IMR-90 (cell line): ENCODE data around the gene GSTA4. TPM values are rescaled to one million over a fixed set of nuclear protein-coding genes. Genes with fewer than 3 reads are reported as not detected.

ENCODE experiments used
- ATAC-seq: fragments of 200-7000 bp; cut with Tn5 transposase; 2 replicates; pipeline ENCODE4 v1.9.1; 2020; ENCODE audit warnings: low read depth, mild to moderate bottlenecking, moderate library complexity
- BruUV-seq: library from RNA; stranded (reverse); fragments of 400-500 nt; replicated peaks from 2 replicates; lab custom pipeline; 2021; lab: Mats Ljungman, UMichigan
- CTCF ChIA-PET: fragments of 300-600 bp; formaldehyde crosslinking; extraction: SDS; loops from one replicate; lab custom pipeline; 2021; ENCODE audit warnings: antibody characterized with exemption; lab: Yijun Ruan, JAX
- POLR2A ChIA-PET: fragments of 300-600 bp; sonication (Branson Sonifier 250); formaldehyde crosslinking; loops from one replicate; lab custom pipeline; 2022; ENCODE audit warnings: antibody characterized with exemption; ENCODE audit not compliant: unreplicated experiment; lab: Charles Lee
- DNase-seq: peaks from one replicate; pipeline ENCODE4 v3.0.0; 2013
- H2AFZ ChIP-seq: replicated peaks from 2 replicates; pipeline ENCODE3; 2013; ENCODE audit warnings: low read length, mild to moderate bottlenecking; ENCODE audit not compliant: poor library complexity
- H2AK5ac ChIP-seq: 2 replicates; pipeline ENCODE4 v1.6.1; 2013; ENCODE audit warnings: low read depth, low read length, inconsistent platforms
- H2AK9ac ChIP-seq: replicated peaks from 2 replicates; pipeline ENCODE3; 2013; ENCODE audit warnings: mild to moderate bottlenecking, low read depth, low read length, moderate library complexity; ENCODE audit not compliant: poor library complexity
- H2BK120ac ChIP-seq: 2 replicates; pipeline ENCODE4 v1.6.1; 2013; ENCODE audit warnings: low read depth, low read length, inconsistent platforms
- H2BK15ac ChIP-seq: 3 replicates; pipeline ENCODE4 v1.6.1; 2013; ENCODE audit warnings: low read depth, low read length, inconsistent platforms
- H2BK20ac ChIP-seq: 2 replicates; pipeline ENCODE4 v1.6.1; 2013; ENCODE audit warnings: low read depth, mild to moderate bottlenecking, inconsistent platforms, low read length, moderate library complexity
- H2BK5ac ChIP-seq: 2 replicates; pipeline ENCODE4 v1.6.1; 2013; ENCODE audit warnings: mild to moderate bottlenecking, low read depth, low read length, inconsistent platforms; ENCODE audit not compliant: poor library complexity, severe bottlenecking
- H3K14ac ChIP-seq: replicated peaks from 2 replicates; pipeline ENCODE4 v1.6.1; 2013; ENCODE audit warnings: low read depth, low read length, inconsistent platforms
- H3K18ac ChIP-seq: 2 replicates; pipeline ENCODE4 v1.6.1; 2013; ENCODE audit warnings: low read depth, low read length, control low read depth
- H3K23ac ChIP-seq: 2 replicates; pipeline ENCODE4 v1.6.1; 2013; ENCODE audit warnings: low read depth, low read length, inconsistent platforms
- H3K27ac ChIP-seq: 2 replicates; pipeline ENCODE4 v1.5.1; 2013; ENCODE audit warnings: mild to moderate bottlenecking, control low read depth, low read length; ENCODE audit not compliant: insufficient read depth
- H3K27me3 ChIP-seq: 2 replicates; pipeline ENCODE4 v1.6.1; 2013; ENCODE audit warnings: low read length; ENCODE audit not compliant: control insufficient read depth, insufficient read depth
- H3K36me3 ChIP-seq: 2 replicates; pipeline ENCODE4 v1.6.1; 2013; ENCODE audit warnings: low read length, mixed read lengths; ENCODE audit not compliant: control insufficient read depth, insufficient read depth
- H3K4ac ChIP-seq: 2 replicates; pipeline ENCODE4 v1.6.1; 2013; ENCODE audit warnings: low read depth, low read length, inconsistent platforms
- H3K4me1 ChIP-seq: 2 replicates; pipeline ENCODE4 v1.6.1; 2013; ENCODE audit warnings: low read length, mixed read lengths; ENCODE audit not compliant: control insufficient read depth, insufficient read depth
- H3K4me2 ChIP-seq: 2 replicates; pipeline ENCODE4 v1.6.1; 2013; ENCODE audit warnings: low read depth, mild to moderate bottlenecking, control low read depth, low read length, moderate library complexity
- H3K4me3 ChIP-seq: 2 replicates; pipeline ENCODE4 v1.5.1; 2013; ENCODE audit warnings: low read depth, mild to moderate bottlenecking, control low read depth, low read length, moderate library complexity; ENCODE audit not compliant: insufficient read depth
- H3K56ac ChIP-seq: 2 replicates; pipeline ENCODE4 v1.6.1; 2013; ENCODE audit warnings: low read length, inconsistent platforms; ENCODE audit not compliant: insufficient read depth; ENCODE audit errors: extremely low read depth
- H3K79me1 ChIP-seq, 2 experiments: 2 replicates each; pipeline ENCODE4 v1.6.1; 2013; ENCODE audit warnings: low read length in 2 of 2, inconsistent platforms in 1 of 2, low read depth in 1 of 2
- H3K9ac ChIP-seq: 2 replicates; pipeline ENCODE4 v1.6.1; 2013; ENCODE audit warnings: low read depth, low read length, control low read depth
- H3K9me1 ChIP-seq: 2 replicates; pipeline ENCODE4 v1.6.1; 2013; ENCODE audit warnings: low read length, inconsistent platforms; ENCODE audit not compliant: insufficient read depth
- H3K9me3 ChIP-seq: 2 replicates; pipeline ENCODE4 v1.6.1; 2013; ENCODE audit warnings: low read length; ENCODE audit not compliant: control insufficient read depth, insufficient read depth
- H4K20me1 ChIP-seq: 2 replicates; pipeline ENCODE4 v1.6.1; 2013; ENCODE audit warnings: low read length, inconsistent platforms; ENCODE audit not compliant: insufficient read depth
- H4K5ac ChIP-seq: 2 replicates; pipeline ENCODE4 v1.6.1; 2013; ENCODE audit warnings: mild to moderate bottlenecking, low read depth, low read length, control low read depth
- H4K8ac ChIP-seq, 2 experiments: 2 replicates each; pipeline ENCODE4 v1.6.1; 2013; ENCODE audit warnings: low read depth in 2 of 2, low read length in 2 of 2, control low read depth in 1 of 2, inconsistent platforms in 1 of 2
- H4K91ac ChIP-seq: 2 replicates; pipeline ENCODE4 v1.6.1; 2013; ENCODE audit warnings: low read depth, low read length, inconsistent platforms; ENCODE audit not compliant: insufficient read depth
- BHLHE40 ChIP-seq: fragments of 150-350 bp; IDR thresholded peaks from 2 replicates; pipeline ENCODE4 v1.6.1; 2016; ENCODE audit warnings: mild to moderate bottlenecking, low read depth, low read length
- CEBPB ChIP-seq: IDR thresholded peaks from 2 replicates; pipeline ENCODE4 v1.6.1; 2012; ENCODE audit warnings: low read depth, low read length, improper control_type of control experiment
- CHD1 ChIP-seq: IDR thresholded peaks from 2 replicates; pipeline ENCODE4 v1.6.1; 2012; ENCODE audit warnings: low read depth, low read length, improper control_type of control experiment
- CTCF ChIP-seq: conservative IDR thresholded peaks from 2 replicates; pipeline ENCODE4 v1.5.1; 2012; ENCODE audit warnings: mild to moderate bottlenecking, low read depth, low read length, improper control_type of control experiment
- FOS ChIP-seq: fragments of 150-350 bp; IDR thresholded peaks from 2 replicates; pipeline ENCODE4 v1.6.1; 2016; ENCODE audit warnings: low read depth, low read length
- MAFK ChIP-seq: IDR thresholded peaks from 2 replicates; pipeline ENCODE4 v1.6.1; 2012; ENCODE audit warnings: low read depth, low read length, improper control_type of control experiment
- MAZ ChIP-seq: IDR thresholded peaks from 2 replicates; pipeline ENCODE4 v1.6.1; 2012; ENCODE audit warnings: low read depth, mild to moderate bottlenecking, low read length, improper control_type of control experiment, moderate library complexity, borderline replicate concordance
- MXI1 ChIP-seq: IDR thresholded peaks from 2 replicates; pipeline ENCODE4 v1.6.1; 2012; ENCODE audit warnings: low read depth, mild to moderate bottlenecking, low read length, moderate library complexity, borderline replicate concordance
- NFE2L2 ChIP-seq: fragments of 150-350 bp; IDR thresholded peaks from 2 replicates; pipeline ENCODE4 v1.6.1; 2016; ENCODE audit warnings: low read depth, mild to moderate bottlenecking, low read length
- POLR2A ChIP-seq: IDR thresholded peaks from 2 replicates; pipeline ENCODE4 v1.6.1; 2012; ENCODE audit warnings: mild to moderate bottlenecking, low read depth, low read length
- RAD21 ChIP-seq: IDR thresholded peaks from 2 replicates; pipeline ENCODE4 v1.6.1; 2012; ENCODE audit warnings: low read length, improper control_type of control experiment
- RCOR1 ChIP-seq: IDR thresholded peaks from 2 replicates; pipeline ENCODE4 v1.6.1; 2012; ENCODE audit warnings: mild to moderate bottlenecking, low read length, improper control_type of control experiment; ENCODE audit not compliant: insufficient replicate concordance
- RFX5 ChIP-seq: IDR thresholded peaks from 2 replicates; pipeline ENCODE4 v1.8.0; 2012; ENCODE audit warnings: low read depth, mild to moderate bottlenecking, low read length, moderate library complexity
- SMC3 ChIP-seq: fragments of 150-350 bp; IDR thresholded peaks from 2 replicates; pipeline ENCODE4 v1.6.1; 2016; ENCODE audit warnings: low read depth, mild to moderate bottlenecking, antibody characterized with exemption, low read length, moderate library complexity
- USF2 ChIP-seq: fragments of 150-350 bp; IDR thresholded peaks from 2 replicates; pipeline ENCODE4 v1.6.1; 2017; ENCODE audit warnings: mild to moderate bottlenecking, antibody characterized with exemption, low read length, low read depth
- WGBS, 2 experiments: methylation state at CpG; one replicate each; pipeline versions ENCODE4 v1.1.5 to v1.1.7; 2013; ENCODE audit warnings: missing lambda C conversion rate in 2 of 2; ENCODE audit not compliant: insufficient read length in 1 of 2; ENCODE audit errors: extremely low coverage in 2 of 2; 5-methylcytosine and 5-hydroxymethylcytosine counted together
- dilution Hi-C: fragments of 300-500 bp; cut with HindIII; formaldehyde crosslinking; loops from one replicate; pipeline ENCODE4 v1.14.3; 2018; ENCODE audit warnings: low sequenced_read_pairs; ENCODE audit not compliant: unreplicated experiment
- in situ Hi-C: fragments of 300-500 bp; cut with MboI; formaldehyde crosslinking; loops from 3 replicates; pipeline ENCODE4 v1.14.3; 2019; ENCODE audit warnings: low sequenced_read_pairs, inconsistent platforms, mixed read lengths
- intact Hi-C: fragments of 100-400 bp; cut with micrococcal nuclease; formaldehyde crosslinking; loops from 2 replicates; pipeline ENCODE4 v1.10.0; 2022
- polyA plus RNA-seq, 3 experiments: library from polyadenylated mRNA; depleted of rRNA; stranded (reverse); fragments of >200 nt; gene quantifications; 2 replicates each; pipeline ENCODE4 v1.2.3, GENCODE V29; 2012; ENCODE audit warnings: low replicate concordance in 1 of 3
- total RNA-seq: library from RNA; depleted of rRNA; stranded (reverse); fragments of >200 nt; gene quantifications from 2 replicates; pipeline ENCODE4 v1.2.3, GENCODE V29; 2012
- TF ChIP-seq, protein P1 (sequence below): fragments of 150-350 bp; IDR thresholded peaks from 2 replicates; pipeline ENCODE4 v1.6.1; 2016; ENCODE audit warnings: low read depth, mild to moderate bottlenecking, low read length, moderate library complexity, borderline replicate concordance

GSTA4 gene
- total and polyA plus RNA-seq, 2 of the 4 experiments (the other 2 are of a cell fraction), result 26.9 to 35.6 TPM

- Histone ChIP-seq H3K4me2 (no peak overlapping the region), H3K56ac (no peak overlapping the region), H3K23ac (no peak overlapping the region), H3K27me3 (no peaks in the 10 kb centered on the region), H2BK120ac (no peak overlapping the region), H2BK5ac (no peak overlapping the region), H2AFZ (no peak overlapping the region), H3K4me3 (no peak overlapping the region), H2BK20ac (no peak overlapping the region), H3K4ac (no peak overlapping the region), H4K8ac (no peak overlapping the region), H3K9ac (no peak overlapping the region), H2AK5ac (no peak overlapping the region), H3K4me1 (peaks cover 2% of the 10 kb centered on the region; the same call in 1 of the 2 replicates), H4K91ac (no peak overlapping the region), H3K9me1 (no peaks in the 10 kb centered on the region), H3K9me3 (no peaks in the 10 kb centered on the region), H3K36me3 (peaks cover 16% of the 10 kb centered on the region), H3K79me1 (no peaks in the 10 kb centered on the region), H3K27ac (no peak overlapping the region), H2BK15ac (no peak overlapping the region), H4K20me1 (no peaks in the 10 kb centered on the region), H3K18ac (no peak overlapping the region), H4K5ac (no peak overlapping the region), H3K14ac (no peak overlapping the region), H2AK9ac (no peak overlapping the region)
- POLR2A ChIA-PET, result no interaction called here
- no peak for TF ChIP-seq MAFK
- no peak for TF ChIP-seq BHLHE40
- TF ChIP-seq CHD1, result no peak
- TF ChIP-seq SMC3, result no peak
- TF ChIP-seq FOS, result no peak
- no peak for TF ChIP-seq NFE2L2
- TF ChIP-seq POLR2A, result no peak
- TF ChIP-seq, protein P1, sequence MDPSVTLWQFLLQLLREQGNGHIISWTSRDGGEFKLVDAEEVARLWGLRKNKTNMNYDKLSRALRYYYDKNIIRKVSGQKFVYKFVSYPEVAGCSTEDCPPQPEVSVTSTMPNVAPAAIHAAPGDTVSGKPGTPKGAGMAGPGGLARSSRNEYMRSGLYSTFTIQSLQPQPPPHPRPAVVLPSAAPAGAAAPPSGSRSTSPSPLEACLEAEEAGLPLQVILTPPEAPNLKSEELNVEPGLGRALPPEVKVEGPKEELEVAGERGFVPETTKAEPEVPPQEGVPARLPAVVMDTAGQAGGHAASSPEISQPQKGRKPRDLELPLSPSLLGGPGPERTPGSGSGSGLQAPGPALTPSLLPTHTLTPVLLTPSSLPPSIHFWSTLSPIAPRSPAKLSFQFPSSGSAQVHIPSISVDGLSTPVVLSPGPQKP, result no peak
- no peak for TF ChIP-seq RAD21
- TF ChIP-seq CTCF, result no peak
- no peak for TF ChIP-seq MAZ
- no peak for TF ChIP-seq MXI1
- TF ChIP-seq USF2, result no peak
- no peak for TF ChIP-seq RFX5
- TF ChIP-seq CEBPB, result no peak
- no peak for TF ChIP-seq RCOR1
- no peak for DNase-seq
- CTCF ChIA-PET, result no interaction called here
- dilution Hi-C loops (no loop called here), intact Hi-C loops (loop anchor here (5.0 kb wide), 1 partner anchor 40 kb away; no protein-coding TSS in a partner anchor), in situ Hi-C loops (no loop called here)
- no TSS peak for BruUV-seq
- no peak for ATAC-seq
- WGBS, 2 experiments, result no CpG with 5 or more reads among the region's 3 CpGs
These were observed 12.4 kb downstream of the GSTA4 start for GRCh38 chr6:52982680-52983079.
